Measurements from ENCODE around the gene PRPF8. TPM values are rescaled to one million over a fixed set of nuclear protein-coding genes. Genes with fewer than 3 reads are reported as not detected.

Gene PRPF8
- total RNA-seq, 1 experiment from 2014 or later = 439 TPM

- H3K4me3 ChIP-seq (ENCODE audit: low read depth, low read length, poor library complexity, severe bottlenecking) = no peak overlapping the region
- no TSS peak for BruUV-seq (replicated peaks)
- H3K27ac ChIP-seq (ENCODE audit: low read depth, low read length, poor library complexity, severe bottlenecking) = no peak overlapping the region
- intact Hi-C loops (cut with micrococcal nuclease; ENCODE audit: unreplicated experiment) = no loop called here
- POLR2A ChIA-PET (ENCODE audit: low non-redundant PET) = no interaction called here
- H3K9me3 ChIP-seq (ENCODE audit: low read depth, low read length, poor library complexity, severe bottlenecking) = no peaks in the 10 kb centered on the region
- H3K36me3 ChIP-seq (ENCODE audit: insufficient read depth, low read length, poor library complexity, severe bottlenecking) = no peaks in the 10 kb centered on the region
- no peaks in the 10 kb centered on the region for H3K27me3 ChIP-seq (replicated peaks; ENCODE audit: insufficient read depth, low read depth, low read length, poor library complexity)
- CTCF ChIA-PET = no interaction called here
- DNase-seq (ENCODE audit: low spot score) = no peak
- TF ChIP-seq CTCF (conservative IDR thresholded peaks at IDR 0.05; ENCODE audit: low read depth, low read length) (no peak), EZH2 (IDR thresholded peaks at IDR 0.05; ENCODE audit: borderline replicate concordance, low read depth, low read length, poor library complexity, severe bottlenecking) (no peak)
- no peaks in the 10 kb centered on the region for H3K4me1 ChIP-seq (ENCODE audit: insufficient read depth, low read length, poor library complexity, severe bottlenecking)
Measured at GRCh38 chr17:1640329-1641064, 44.2 kb downstream of the PRPF8 start.

GRCh38 chr17:1639549-1640180 lies 45.0 kb downstream of the PRPF8 start:
- no peaks in the 10 kb centered on the region for H3K27me3 ChIP-seq (replicated peaks; ENCODE audit: insufficient read depth, low read depth, low read length, poor library complexity)
- H3K4me1 ChIP-seq (ENCODE audit: insufficient read depth, low read length, poor library complexity, severe bottlenecking) = no peaks in the 10 kb centered on the region
- H3K36me3 ChIP-seq (ENCODE audit: insufficient read depth, low read length, poor library complexity, severe bottlenecking) = no peaks in the 10 kb centered on the region
- DNase-seq (ENCODE audit: low spot score) = no peak
- no peaks in the 10 kb centered on the region for H3K9me3 ChIP-seq (ENCODE audit: low read depth, low read length, poor library complexity, severe bottlenecking)
- TF ChIP-seq EZH2 (IDR thresholded peaks at IDR 0.05; ENCODE audit: borderline replicate concordance, low read depth, low read length, poor library complexity, severe bottlenecking) (no peak), CTCF (conservative IDR thresholded peaks at IDR 0.05; ENCODE audit: low read depth, low read length) (no peak)
- H3K27ac ChIP-seq (ENCODE audit: low read depth, low read length, poor library complexity, severe bottlenecking) = no peak overlapping the region
- no TSS peak for BruUV-seq (replicated peaks)
- no peak overlapping the region for H3K4me3 ChIP-seq (ENCODE audit: low read depth, low read length, poor library complexity, severe bottlenecking)
- intact Hi-C loops (cut with micrococcal nuclease; ENCODE audit: unreplicated experiment) = no loop called here
- ChIA-PET POLR2A (ENCODE audit: low non-redundant PET) (no interaction called here), CTCF (no interaction called here)

- Histone ChIP-seq H3K4me3 (ENCODE audit: low read depth, low read length, poor library complexity, severe bottlenecking) (no peak overlapping the region), H3K27me3 (replicated peaks; ENCODE audit: insufficient read depth, low read depth, low read length, poor library complexity) (no peaks in the 10 kb centered on the region), H3K27ac (ENCODE audit: low read depth, low read length, poor library complexity, severe bottlenecking) (no peak overlapping the region), H3K9me3 (ENCODE audit: low read depth, low read length, poor library complexity, severe bottlenecking) (no peaks in the 10 kb centered on the region), H3K4me1 (ENCODE audit: insufficient read depth, low read length, poor library complexity, severe bottlenecking) (no peaks in the 10 kb centered on the region), H3K36me3 (ENCODE audit: insufficient read depth, low read length, poor library complexity, severe bottlenecking) (no peaks in the 10 kb centered on the region)
- intact Hi-C loops (cut with micrococcal nuclease; ENCODE audit: unreplicated experiment) = no loop called here
- no peak for TF ChIP-seq EZH2 (IDR thresholded peaks at IDR 0.05; ENCODE audit: borderline replicate concordance, low read depth, low read length, poor library complexity, severe bottlenecking)
- TF ChIP-seq CTCF (conservative IDR thresholded peaks at IDR 0.05; ENCODE audit: low read depth, low read length) = no peak
- POLR2A ChIA-PET (ENCODE audit: low non-redundant PET) = no interaction called here
- no peak for DNase-seq (ENCODE audit: low spot score)
- CTCF ChIA-PET = no interaction called here
- BruUV-seq (replicated peaks) = no TSS peak
Measured at GRCh38 chr17:1638624-1639300, 45.9 kb downstream of the PRPF8 start.
